HCT116 (cell line): ENCODE data around the gene RAB9A. TPM values are rescaled to one million over a fixed set of nuclear protein-coding genes. Genes with fewer than 3 reads are reported as not detected.

Experiments used
- ATAC-seq: fragments of 200-7000 bp; cut with Tn5 transposase; 2 replicates; pipeline ENCODE4 v1.9.1; 2020; ENCODE audit warnings: mild to moderate bottlenecking, moderate library complexity
- BruUV-seq: library from RNA; stranded (reverse); fragments of 400-500 nt; replicated peaks from 2 replicates; lab custom pipeline; 2021; lab: Mats Ljungman, UMichigan
- CTCF ChIA-PET: fragments of 300-600 bp; sonication (Branson Sonifier 250); formaldehyde crosslinking; loops from one replicate; lab custom pipeline; 2021; ENCODE audit warnings: antibody characterized with exemption; lab: Charles Lee
- POLR2A ChIA-PET: fragments of 300-600, 350-600 bp; sonication (Branson Sonifier 250); formaldehyde crosslinking; loops from one replicate; lab custom pipeline; 2021; ENCODE audit warnings: antibody characterized with exemption; lab: Charles Lee
- RAD21 ChIA-PET, 2 experiments: fragments of 300-600 bp; sonication (Branson Sonifier 250); formaldehyde crosslinking; loops; one replicate each; lab custom pipeline; 2023; ENCODE audit warnings: low total read pairs in 2 of 2; ENCODE audit not compliant: uncharacterized antibody in 2 of 2, unreplicated experiment in 2 of 2, low non-redundant PET in 1 of 2; lab: Charles Lee
- DNase-seq: peaks from one replicate; pipeline ENCODE4 v3.0.0-alpha.2; 2010; ENCODE audit warnings: low read depth, low spot score
- H2AFZ ChIP-seq: fragments of 200-600 bp; shearing (Covaris generic), sonication (generic); 2 replicates; pipeline ENCODE4 v1.6.1; 2017; ENCODE audit warnings: low read depth, mixed run types, mixed read lengths, antibody characterized with exemption, low read length; ENCODE audit not compliant: poor library complexity, severe bottlenecking
- H3K27ac ChIP-seq: 2 replicates; pipeline ENCODE4 v1.5.1; 2012; ENCODE audit warnings: low read depth, low read length
- H3K27me3 ChIP-seq: fragments of 200-600 bp; sonication (generic); 2 replicates; pipeline ENCODE4 v1.6.1; 2016; ENCODE audit warnings: mixed run types, low read length, mixed read lengths; ENCODE audit not compliant: insufficient read depth
- H3K36me3 ChIP-seq, 2 experiments: fragments of 200-500 bp in 1 of 2; fragments of 200-600 bp in 1 of 2; sonication (Bioruptor generic) in 1 of 2; sonication (generic) in 1 of 2; 2 replicates each; pipeline versions ENCODE4 v1.5.1 to v1.6.1; 2014 to 2016; ENCODE audit warnings: low read length in 2 of 2, inconsistent platforms in 1 of 2, mixed read lengths in 1 of 2, mixed run types in 1 of 2; ENCODE audit not compliant: insufficient read depth in 2 of 2, control insufficient read depth in 1 of 2
- H3K4me1 ChIP-seq, 2 experiments: fragments of 200-600 bp in 1 of 2; sonication (generic) in 1 of 2; 2 replicates each; pipeline versions ENCODE4 v1.5.1 to v1.6.1; 2012 to 2017; ENCODE audit warnings: low read length in 2 of 2, inconsistent platforms in 1 of 2, mild to moderate bottlenecking in 1 of 2, mixed read lengths in 1 of 2, mixed run types in 1 of 2, moderate library complexity in 1 of 2; ENCODE audit not compliant: insufficient read depth in 2 of 2, control insufficient read depth in 1 of 2
- H3K4me2 ChIP-seq: fragments of 200-600 bp; sonication (generic); 2 replicates; pipeline ENCODE4 v1.6.1; 2017; ENCODE audit warnings: mixed run types, low read length, mixed read lengths
- H3K4me3 ChIP-seq, 2 experiments: fragments of 200-600 bp in 1 of 2; sonication (generic) in 1 of 2; replicated peaks in 1 of 2; 2 replicates each; pipeline ENCODE4 v1.5.1; 2011 to 2016; ENCODE audit warnings: low read length in 2 of 2, control low read depth in 1 of 2, low read depth in 1 of 2, mild to moderate bottlenecking in 1 of 2, mixed read lengths in 1 of 2, mixed run types in 1 of 2
- H3K79me2 ChIP-seq: fragments of 200-600 bp; sonication (generic); 2 replicates; pipeline ENCODE4 v1.6.1; 2017; ENCODE audit warnings: mild to moderate bottlenecking, mixed run types, low read length, moderate library complexity, mixed read lengths; ENCODE audit not compliant: insufficient read depth
- H3K9ac ChIP-seq: fragments of 200-600 bp; sonication (generic); 2 replicates; pipeline ENCODE4 v1.6.1; 2016; ENCODE audit warnings: low read length, mixed read lengths
- H3K9me2 ChIP-seq: fragments of 200-600 bp; sonication (generic), shearing (Covaris generic); 2 replicates; pipeline ENCODE4 v1.6.1; 2017; ENCODE audit warnings: mixed run types, mild to moderate bottlenecking, moderate library complexity; ENCODE audit not compliant: insufficient read depth
- H3K9me3 ChIP-seq, 2 experiments: fragments of 200-500 bp in 1 of 2; fragments of 200-600 bp in 1 of 2; sonication (Bioruptor generic) in 1 of 2; sonication (generic) in 1 of 2; 2 replicates each; pipeline ENCODE4 v1.6.1; 2014 to 2017; ENCODE audit warnings: low read length in 2 of 2, mixed read lengths in 2 of 2, inconsistent platforms in 1 of 2, low read depth in 1 of 2, mild to moderate bottlenecking in 1 of 2, mixed run types in 1 of 2, moderate library complexity in 1 of 2; ENCODE audit not compliant: control insufficient read depth in 1 of 2, insufficient read depth in 1 of 2
- H4K20me1 ChIP-seq: fragments of 200-600 bp; sonication (generic), shearing (Covaris generic); 2 replicates; pipeline ENCODE4 v1.6.1; 2017; ENCODE audit warnings: mixed run types, mild to moderate bottlenecking, moderate library complexity; ENCODE audit not compliant: insufficient read depth
- CTCF ChIP-seq, 3 experiments: fragments of 200-600 bp in 1 of 3; sonication (generic) in 1 of 3; IDR thresholded peaks in 2 of 3; conservative IDR thresholded peaks in 1 of 3; 2 replicates each; pipeline ENCODE4 v1.5.1; 2012 to 2017; ENCODE audit warnings: low read depth in 2 of 3, low read length in 2 of 3, antibody characterized with exemption in 1 of 3, borderline replicate concordance in 1 of 3, control low read depth in 1 of 3, mild to moderate bottlenecking in 1 of 3, mixed read lengths in 1 of 3, mixed run types in 1 of 3, moderate library complexity in 1 of 3; ENCODE audit not compliant: insufficient read depth in 1 of 3
- EGR1 ChIP-seq: IDR thresholded peaks from 2 replicates; pipeline ENCODE4 v1.6.1; 2012; ENCODE audit warnings: low read depth
- ELF1 ChIP-seq: IDR thresholded peaks from 2 replicates; pipeline ENCODE4 v1.6.1; 2012; ENCODE audit warnings: low read depth, borderline replicate concordance
- EZH2 ChIP-seq: fragments of 200-600 bp; sonication (generic); IDR thresholded peaks from 2 replicates; pipeline ENCODE4 v1.6.1; 2017; ENCODE audit warnings: antibody characterized with exemption, mixed run types
- EZH2phosphoT487 ChIP-seq: fragments of 200-600 bp; IDR thresholded peaks from 2 replicates; pipeline ENCODE4 v1.6.1; 2018; ENCODE audit warnings: antibody characterized with exemption, borderline replicate concordance
- POLR2AphosphoS5 ChIP-seq: IDR thresholded peaks from 2 replicates; pipeline ENCODE4 v1.6.1; 2011; ENCODE audit warnings: mild to moderate bottlenecking, low read depth, low read length, moderate library complexity
- RAD21 ChIP-seq: IDR thresholded peaks from 2 replicates; pipeline ENCODE4 v1.6.1; 2012; ENCODE audit warnings: low read depth, mild to moderate bottlenecking
- SIN3A ChIP-seq: IDR thresholded peaks from 2 replicates; pipeline ENCODE4 v1.6.1; 2012; ENCODE audit warnings: low read depth
- TCF7L2 ChIP-seq: IDR thresholded peaks from 2 replicates; pipeline ENCODE4 v1.7.0; 2011; ENCODE audit warnings: borderline replicate concordance, inconsistent platforms; ENCODE audit not compliant: insufficient read depth, insufficient read length; ENCODE audit errors: extremely low read depth
- ZNF274 ChIP-seq: fragments of 200-500 bp; sonication (Bioruptor generic); IDR thresholded peaks from 2 replicates; pipeline ENCODE4 v1.6.1; 2014; ENCODE audit warnings: mild to moderate bottlenecking, low read depth, low read length, inconsistent platforms
- intact Hi-C: fragments of 100-400 bp; cut with micrococcal nuclease; formaldehyde crosslinking; loops from 2 replicates; pipeline ENCODE4 v1.10.0; 2022
- total RNA-seq: library from RNA; stranded (reverse); gene quantifications from one replicate; pipeline ENCODE4 v1.2.1, GENCODE V29; 2021; ENCODE audit not compliant: unreplicated experiment
- TF ChIP-seq, protein P1 (sequence below): IDR thresholded peaks from 2 replicates; pipeline ENCODE4 v1.6.1; 2012; ENCODE audit warnings: low read depth

RAB9A gene
- total RNA-seq, 1 experiment from 2014 or later, result 23.9 TPM

DNA sequence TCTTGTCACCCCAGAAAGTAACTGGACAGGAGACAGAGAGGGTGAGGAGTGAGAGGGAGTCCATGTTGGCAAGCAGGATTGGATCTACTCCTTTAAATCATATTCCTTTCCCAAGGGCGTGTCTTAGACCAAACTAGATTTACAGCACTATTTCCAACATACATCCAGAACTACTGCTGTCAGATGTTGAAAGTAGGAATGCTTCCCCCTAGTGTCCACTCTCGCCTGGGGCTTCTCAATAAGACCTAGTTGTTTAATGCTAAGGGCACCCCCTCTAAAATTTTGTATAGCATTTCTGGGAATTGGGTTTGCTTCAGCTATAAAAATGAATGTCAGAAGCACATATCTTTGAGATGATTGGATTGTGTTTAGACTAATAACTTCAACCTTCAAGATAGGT lies 58.9 kb downstream of the RAB9A start:
- Histone ChIP-seq H3K27ac (no peak overlapping the region), H3K36me3 (peaks cover 7 to 14% of the 10 kb centered on the region in 2 experiments; a peak in 3 of 4 replicates), H3K9me3 (no peaks in the 10 kb centered on the region), H3K4me1 (no peaks in the 10 kb centered on the region), H3K9me2 (no peaks in the 10 kb centered on the region), H3K4me3 (no peak overlapping the region), H3K9ac (no peak overlapping the region), H2AFZ (no peak overlapping the region), H3K4me2 (no peak overlapping the region), H3K79me2 (no peaks in the 10 kb centered on the region), H4K20me1 (no peaks in the 10 kb centered on the region), H3K27me3 (no peaks in the 10 kb centered on the region)
- no peak for TF ChIP-seq EZH2phosphoT487
- peak; percentile 31 to 50 (median 34); a peak in 4 of 6 replicates for TF ChIP-seq CTCF (IDR thresholded peaks at IDR 0.05 in 2 of 3, conservative IDR thresholded peaks at IDR 0.05 in 1 of 3; ENCODE audit: borderline replicate concordance in 1 of 3, insufficient read depth in 1 of 3, low read depth in 2 of 3, low read length in 2 of 3)
- no peak for TF ChIP-seq SIN3A
- TF ChIP-seq EZH2, result no peak
- peak; percentile 57 for TF ChIP-seq RAD21
- no peak for TF ChIP-seq TCF7L2
- TF ChIP-seq POLR2AphosphoS5, result no peak
- TF ChIP-seq, protein P1, sequence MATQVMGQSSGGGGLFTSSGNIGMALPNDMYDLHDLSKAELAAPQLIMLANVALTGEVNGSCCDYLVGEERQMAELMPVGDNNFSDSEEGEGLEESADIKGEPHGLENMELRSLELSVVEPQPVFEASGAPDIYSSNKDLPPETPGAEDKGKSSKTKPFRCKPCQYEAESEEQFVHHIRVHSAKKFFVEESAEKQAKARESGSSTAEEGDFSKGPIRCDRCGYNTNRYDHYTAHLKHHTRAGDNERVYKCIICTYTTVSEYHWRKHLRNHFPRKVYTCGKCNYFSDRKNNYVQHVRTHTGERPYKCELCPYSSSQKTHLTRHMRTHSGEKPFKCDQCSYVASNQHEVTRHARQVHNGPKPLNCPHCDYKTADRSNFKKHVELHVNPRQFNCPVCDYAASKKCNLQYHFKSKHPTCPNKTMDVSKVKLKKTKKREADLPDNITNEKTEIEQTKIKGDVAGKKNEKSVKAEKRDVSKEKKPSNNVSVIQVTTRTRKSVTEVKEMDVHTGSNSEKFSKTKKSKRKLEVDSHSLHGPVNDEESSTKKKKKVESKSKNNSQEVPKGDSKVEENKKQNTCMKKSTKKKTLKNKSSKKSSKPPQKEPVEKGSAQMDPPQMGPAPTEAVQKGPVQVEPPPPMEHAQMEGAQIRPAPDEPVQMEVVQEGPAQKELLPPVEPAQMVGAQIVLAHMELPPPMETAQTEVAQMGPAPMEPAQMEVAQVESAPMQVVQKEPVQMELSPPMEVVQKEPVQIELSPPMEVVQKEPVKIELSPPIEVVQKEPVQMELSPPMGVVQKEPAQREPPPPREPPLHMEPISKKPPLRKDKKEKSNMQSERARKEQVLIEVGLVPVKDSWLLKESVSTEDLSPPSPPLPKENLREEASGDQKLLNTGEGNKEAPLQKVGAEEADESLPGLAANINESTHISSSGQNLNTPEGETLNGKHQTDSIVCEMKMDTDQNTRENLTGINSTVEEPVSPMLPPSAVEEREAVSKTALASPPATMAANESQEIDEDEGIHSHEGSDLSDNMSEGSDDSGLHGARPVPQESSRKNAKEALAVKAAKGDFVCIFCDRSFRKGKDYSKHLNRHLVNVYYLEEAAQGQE, result no peak
- no peak for TF ChIP-seq EGR1
- TF ChIP-seq ZNF274, result no peak
- no peak for TF ChIP-seq ELF1
- intact Hi-C loops, result loop anchor here (2.0 to 5.0 kb wide), 2 partner anchors 89 to 241 kb away; no protein-coding TSS in a partner anchor
- peak; percentile 37 for DNase-seq
- no TSS peak for BruUV-seq
- CTCF ChIA-PET, result interaction anchor here (2.4 kb wide), 1 partner anchor 281 kb away, joined by 5 read pairs; the partner anchor contains the start of gene GEMIN8
- ATAC-seq, result peak; percentile 73; the same call in 1 of the 2 replicates
- POLR2A ChIA-PET, result interaction anchor here (1.2 kb wide), 1 partner anchor 282 kb away, joined by 3 read pairs; the partner anchor contains the start of gene GEMIN8
- RAD21 ChIA-PET, result no interaction called here
